IPS DF 6.9 (cell line): ENCODE measurements around the gene RAD51B.

ENCODE experiments used
- DNase-seq: peaks from one replicate; pipeline ENCODE4 v3.0.0-alpha.2; 2013; ENCODE audit warnings: low read depth, low spot score
- H3K27ac ChIP-seq: one replicate; pipeline ENCODE4 v1.5.1; 2013; ENCODE audit warnings: low read length, control low read depth
- H3K27me3 ChIP-seq: 2 replicates; pipeline ENCODE4 v1.6.1; 2013; ENCODE audit warnings: mild to moderate bottlenecking, low read length; ENCODE audit not compliant: control insufficient read depth, insufficient read depth
- H3K36me3 ChIP-seq: 2 replicates; pipeline ENCODE4 v1.6.1; 2013; ENCODE audit warnings: low read length; ENCODE audit not compliant: control insufficient read depth, insufficient read depth
- H3K4me1 ChIP-seq: 2 replicates; pipeline ENCODE4 v1.6.1; 2013; ENCODE audit warnings: low read length; ENCODE audit not compliant: control insufficient read depth, insufficient read depth
- H3K4me3 ChIP-seq: 2 replicates; pipeline ENCODE4 v1.5.1; 2013; ENCODE audit warnings: mild to moderate bottlenecking, low read length
- H3K9me3 ChIP-seq: 2 replicates; pipeline ENCODE4 v1.6.1; 2013; ENCODE audit warnings: low read length, inconsistent platforms; ENCODE audit not compliant: control insufficient read depth, insufficient read depth
- WGBS: extraction: QIAGEN DNeasy Blood & Tissue Kit; methylation state at CpG from one replicate; pipeline ENCODE4 v1.1.7; 2013; ENCODE audit warnings: mixed read lengths, missing lambda C conversion rate; ENCODE audit not compliant: insufficient read length, insufficient coverage; 5-methylcytosine and 5-hydroxymethylcytosine counted together

RAD51B gene

DNA sequence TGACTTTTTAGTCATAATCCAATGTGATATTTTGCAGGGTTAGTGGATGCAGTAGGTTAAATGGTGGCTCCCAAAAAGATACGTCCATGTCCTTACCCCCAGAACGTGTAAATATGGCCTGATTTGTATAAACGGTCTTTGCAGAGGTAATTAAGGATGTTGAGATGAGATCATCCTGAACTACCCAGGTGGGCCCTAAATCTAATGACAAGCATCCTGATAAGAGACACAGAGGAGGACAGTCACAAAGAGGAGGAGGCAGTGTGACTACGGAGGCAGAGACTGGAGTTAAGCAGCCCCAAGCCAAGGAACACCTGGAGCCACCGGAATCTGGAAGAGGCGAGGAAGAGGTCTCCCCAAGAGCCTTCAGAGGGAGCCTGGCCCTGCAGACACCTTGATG is 679.9 kb downstream of the RAD51B start:
- H3K27ac ChIP-seq: no peak overlapping the region
- no peak for DNase-seq
- H3K27me3 ChIP-seq: no peaks in the 10 kb centered on the region
- peaks cover 2% of the 10 kb centered on the region; the same call in 1 of the 2 replicates for H3K4me1 ChIP-seq
- H3K36me3 ChIP-seq: no peaks in the 10 kb centered on the region
- H3K9me3 ChIP-seq: no peaks in the 10 kb centered on the region
- H3K4me3 ChIP-seq: no peak overlapping the region
- WGBS: no CpG with 5 or more reads among the region's 6 CpGs

DNA sequence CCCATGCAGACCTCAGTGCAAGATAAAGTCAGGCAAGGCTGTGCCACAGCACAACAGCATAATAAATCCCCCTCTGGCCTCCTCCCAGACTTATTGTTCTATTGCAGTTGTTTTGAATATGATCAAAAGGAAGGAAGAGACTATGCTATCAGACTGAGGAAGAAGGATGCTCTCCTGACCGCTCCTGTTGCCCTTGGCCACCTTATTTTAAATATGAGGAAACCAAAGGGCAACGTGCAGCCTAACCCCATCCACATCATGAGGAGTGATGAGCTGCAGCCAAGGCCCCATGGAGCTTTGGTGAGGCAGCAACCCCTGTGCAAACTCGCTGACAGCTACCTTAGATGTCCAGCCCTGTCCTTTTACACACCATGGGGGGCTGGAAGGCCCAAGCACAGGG is 681.6 kb downstream of the RAD51B start:
- no peak for DNase-seq
- Histone ChIP-seq H3K4me3 (no peak overlapping the region), H3K36me3 (no peaks in the 10 kb centered on the region), H3K4me1 (peaks cover 3% of the 10 kb centered on the region), H3K27ac (no peak overlapping the region), H3K9me3 (no peaks in the 10 kb centered on the region), H3K27me3 (no peaks in the 10 kb centered on the region)
- no CpG with 5 or more reads among the region's 3 CpGs for WGBS

DNA sequence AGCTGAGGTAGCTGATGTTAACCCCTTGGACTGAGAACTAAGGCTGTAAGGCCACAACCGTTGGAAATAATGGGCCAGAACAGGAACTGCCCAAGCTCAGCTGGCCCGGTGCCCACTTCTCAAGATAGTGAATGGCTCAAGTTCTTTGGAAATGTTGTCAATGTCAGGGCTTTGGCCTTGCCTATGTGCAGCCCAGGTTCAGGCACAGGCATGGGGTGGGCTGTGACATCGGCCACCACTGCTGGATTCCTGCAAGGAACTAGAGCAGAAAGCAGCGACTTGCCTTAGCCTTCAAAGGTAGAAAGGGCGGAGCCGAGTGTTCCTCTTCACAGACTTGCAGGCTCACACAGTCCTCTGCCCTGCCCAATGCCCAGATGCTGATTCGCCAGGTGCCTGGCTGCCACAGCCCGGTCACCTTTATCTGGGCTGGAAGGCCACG is 682.1 kb downstream of the RAD51B start:
- no peak overlapping the region for H3K27ac ChIP-seq
- no peak overlapping the region for H3K4me3 ChIP-seq
- H3K36me3 ChIP-seq: no peaks in the 10 kb centered on the region
- DNase-seq: no peak
- peaks cover 4% of the 10 kb centered on the region for H3K4me1 ChIP-seq
- no peaks in the 10 kb centered on the region for H3K9me3 ChIP-seq
- no CpG with 5 or more reads among the region's 9 CpGs for WGBS
- H3K27me3 ChIP-seq: no peaks in the 10 kb centered on the region

DNA sequence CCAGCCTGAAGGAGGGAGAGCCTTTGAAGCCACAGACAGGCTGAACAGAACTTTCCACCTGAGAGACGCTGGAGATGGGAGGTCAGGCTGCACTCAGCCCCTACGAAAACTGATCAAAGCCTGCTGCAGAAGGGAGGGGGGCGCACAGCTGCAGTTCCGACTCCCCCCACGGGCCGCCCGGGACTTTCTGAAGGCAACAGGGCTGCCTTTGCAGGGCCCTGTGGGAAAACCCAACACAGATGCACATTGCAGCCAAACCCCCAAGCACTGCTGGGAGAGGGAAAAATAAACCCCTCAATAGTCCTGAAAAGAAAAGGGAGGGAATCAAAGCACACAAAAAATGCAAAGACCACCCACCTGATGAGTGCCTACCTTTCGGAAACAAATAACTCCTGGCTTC is 682.7 kb downstream of the RAD51B start:
- Histone ChIP-seq H3K36me3 (no peaks in the 10 kb centered on the region), H3K4me1 (peaks cover 4% of the 10 kb centered on the region), H3K27me3 (no peaks in the 10 kb centered on the region), H3K4me3 (no peak overlapping the region), H3K9me3 (no peaks in the 10 kb centered on the region), H3K27ac (no peak overlapping the region)
- DNase-seq: no peak
- no CpG with 5 or more reads among the region's 8 CpGs for WGBS

DNA sequence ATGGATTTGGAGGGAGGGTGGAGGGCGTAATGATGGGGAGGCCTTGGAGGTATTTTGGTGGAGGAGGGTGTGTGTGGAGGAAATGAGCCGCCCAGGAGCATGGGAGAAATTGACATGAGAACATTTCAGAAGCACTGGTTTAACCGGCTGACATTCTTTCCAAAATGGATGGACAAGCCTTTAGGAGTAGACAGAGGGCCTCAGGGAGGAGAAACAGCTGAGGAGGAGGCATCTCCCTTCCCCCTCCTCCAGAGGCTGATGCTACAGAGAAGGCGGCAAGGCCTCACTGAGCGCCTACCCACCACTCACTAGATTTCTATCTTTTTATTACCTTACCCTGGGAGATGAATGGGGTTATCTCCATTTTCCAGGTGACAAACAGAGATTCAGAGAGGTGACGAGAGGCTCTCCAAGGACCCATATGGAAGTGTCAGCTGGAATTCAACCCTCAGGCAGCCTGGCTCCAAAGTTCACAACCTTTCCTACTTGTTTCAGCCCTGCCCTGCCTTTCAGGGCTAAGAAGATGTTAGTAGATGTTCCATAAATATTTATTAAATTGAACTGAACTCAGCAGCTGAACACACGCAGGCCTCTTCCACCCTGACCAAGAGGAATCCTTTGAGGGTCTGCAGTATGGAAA is 683.7 kb downstream of the RAD51B start:
- Histone ChIP-seq H3K4me1 (peaks cover 4% of the 10 kb centered on the region), H3K36me3 (no peaks in the 10 kb centered on the region), H3K27me3 (no peaks in the 10 kb centered on the region), H3K4me3 (no peak overlapping the region), H3K9me3 (no peaks in the 10 kb centered on the region), H3K27ac (no peak overlapping the region)
- no CpG with 5 or more reads among the region's 7 CpGs for WGBS
- DNase-seq: no peak

DNA sequence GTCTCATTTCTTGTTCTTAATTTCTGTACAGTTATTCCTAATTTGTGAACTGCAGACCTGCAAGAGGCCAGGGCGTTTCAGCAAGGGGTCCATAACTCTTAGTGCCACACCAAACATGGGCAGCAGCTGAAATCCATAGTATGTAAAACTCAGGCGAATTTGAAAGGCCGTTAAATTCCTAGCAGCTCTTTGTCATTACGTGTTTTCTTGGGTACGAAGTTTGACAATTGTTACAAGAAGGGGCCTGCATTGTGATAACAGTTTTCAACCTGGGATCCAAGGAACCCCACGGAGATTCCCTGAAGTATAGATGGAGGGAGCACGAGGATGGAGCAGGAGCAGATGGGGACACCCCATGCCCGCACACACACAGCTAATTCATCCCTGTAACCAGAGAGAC is 685.3 kb downstream of the RAD51B start:
- Histone ChIP-seq H3K27ac (no peak overlapping the region), H3K36me3 (no peaks in the 10 kb centered on the region), H3K9me3 (no peaks in the 10 kb centered on the region), H3K4me1 (peaks cover 4% of the 10 kb centered on the region), H3K27me3 (no peaks in the 10 kb centered on the region), H3K4me3 (no peak overlapping the region)
- no peak for DNase-seq
- WGBS: no CpG with 5 or more reads among the region's 8 CpGs

DNA sequence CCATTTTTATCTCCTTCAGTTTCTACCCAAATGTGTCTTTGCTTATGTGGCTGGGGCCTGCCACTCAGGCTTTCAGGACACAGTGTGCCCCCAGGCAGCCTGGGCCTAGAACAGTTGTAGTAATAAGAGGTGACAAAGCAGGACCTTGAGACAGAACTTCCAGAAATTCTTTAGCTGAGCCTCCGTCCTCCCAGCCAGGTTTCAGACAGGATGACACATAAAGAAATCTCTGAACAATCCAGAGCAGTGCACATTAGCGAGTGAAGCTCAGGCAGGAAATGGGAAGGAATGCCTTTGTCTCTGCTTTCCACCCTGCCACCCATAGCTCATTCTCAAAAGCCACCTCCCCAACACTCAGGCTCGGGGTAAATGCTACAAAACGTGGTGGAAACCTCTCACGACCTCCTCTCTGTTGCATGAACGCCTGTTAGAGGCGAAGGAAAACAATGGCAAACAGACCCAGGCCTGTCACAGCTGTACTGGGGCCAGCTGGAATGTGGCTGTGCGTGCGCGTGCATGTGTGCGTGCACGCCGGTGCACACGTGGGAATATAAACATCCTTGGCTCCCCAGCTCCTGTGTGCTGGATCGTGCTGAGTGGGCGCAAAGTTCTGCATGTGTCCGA is 686.6 kb downstream of the RAD51B start:
- Histone ChIP-seq H3K4me1 (peaks cover 4% of the 10 kb centered on the region), H3K27ac (no peak overlapping the region)
- WGBS: no CpG with 5 or more reads among the region's 17 CpGs

DNA sequence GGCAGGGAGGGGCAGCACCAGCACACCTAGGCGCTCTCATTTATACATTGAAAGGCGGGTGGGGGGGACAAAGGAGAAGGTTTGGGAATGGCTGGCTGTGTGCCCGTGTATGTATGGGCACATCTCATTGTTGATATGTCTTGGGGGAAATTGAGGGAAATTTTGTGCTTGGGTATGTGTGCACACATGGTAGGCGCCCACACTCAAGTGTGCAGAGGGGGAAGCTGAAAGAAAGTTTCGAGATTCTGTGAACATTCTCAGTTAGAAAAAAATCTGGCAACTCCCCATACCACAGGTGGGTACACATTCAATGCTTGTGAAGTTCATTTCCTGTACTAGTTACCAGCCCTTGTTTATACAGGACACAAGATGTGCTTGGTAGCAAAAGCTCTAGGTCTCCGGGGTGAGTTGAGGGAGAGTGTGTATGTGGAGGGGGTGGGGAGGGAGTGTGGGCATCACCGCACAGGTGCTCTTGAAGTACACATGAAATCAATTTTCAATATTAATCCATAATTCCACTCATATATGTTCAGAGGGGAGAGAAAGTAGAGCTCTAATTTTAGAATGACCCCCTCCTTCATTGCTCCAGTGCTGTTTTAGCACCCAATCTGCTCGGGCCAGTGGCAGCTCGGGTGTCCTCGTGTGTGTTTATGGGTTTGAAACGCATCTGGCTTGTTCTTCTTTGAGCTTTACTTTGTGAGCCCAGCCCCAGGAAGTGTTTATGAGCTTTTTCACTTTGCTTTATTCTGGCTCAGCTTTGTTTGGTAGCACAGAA is 687.3 kb downstream of the RAD51B start:
- Histone ChIP-seq H3K27ac (no peak overlapping the region), H3K4me1 (peaks cover 4% of the 10 kb centered on the region), H3K27me3 (no peaks in the 10 kb centered on the region), H3K9me3 (no peaks in the 10 kb centered on the region), H3K36me3 (no peaks in the 10 kb centered on the region), H3K4me3 (no peak overlapping the region)
- DNase-seq: no peak
- no CpG with 5 or more reads among the region's 11 CpGs for WGBS

More for the DNA sequence above, 686.6 kb downstream of the RAD51B start:
- Histone ChIP-seq H3K27me3 (no peaks in the 10 kb centered on the region), H3K4me3 (no peak overlapping the region), H3K36me3 (no peaks in the 10 kb centered on the region), H3K9me3 (no peaks in the 10 kb centered on the region)
- DNase-seq: no peak

DNA sequence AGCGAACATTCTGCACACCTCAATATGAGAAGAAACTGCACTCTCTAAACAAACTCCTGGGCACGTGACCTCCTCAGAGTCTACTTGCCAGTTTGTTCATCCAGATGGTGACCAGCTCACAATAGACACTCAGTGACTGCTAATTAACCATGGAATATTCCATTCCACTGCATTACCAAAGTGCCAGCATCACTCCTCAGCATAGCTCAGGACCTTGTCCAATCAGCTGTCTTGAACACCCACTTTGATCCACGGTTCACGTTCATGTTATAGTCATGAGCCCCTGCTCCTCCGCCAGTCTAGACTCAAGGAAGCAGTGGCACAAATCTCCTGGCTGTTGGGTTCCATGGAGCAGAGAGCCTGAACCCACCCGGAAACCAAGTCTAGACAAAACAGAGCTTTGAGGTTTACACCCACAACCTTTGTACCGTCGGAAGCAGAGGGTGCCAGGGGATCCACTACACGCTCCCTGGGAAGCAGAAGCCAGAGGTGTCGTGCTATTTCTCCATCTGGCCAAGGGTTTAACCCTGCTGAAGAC is 688.0 kb downstream of the RAD51B start:
- DNase-seq: no peak
- no peak overlapping the region for H3K4me3 ChIP-seq
- no peaks in the 10 kb centered on the region for H3K36me3 ChIP-seq
- peaks cover 4% of the 10 kb centered on the region for H3K4me1 ChIP-seq
- no CpG with 5 or more reads among the region's 10 CpGs for WGBS
- H3K27ac ChIP-seq: no peak overlapping the region
- H3K27me3 ChIP-seq: no peaks in the 10 kb centered on the region
- H3K9me3 ChIP-seq: no peaks in the 10 kb centered on the region

DNA sequence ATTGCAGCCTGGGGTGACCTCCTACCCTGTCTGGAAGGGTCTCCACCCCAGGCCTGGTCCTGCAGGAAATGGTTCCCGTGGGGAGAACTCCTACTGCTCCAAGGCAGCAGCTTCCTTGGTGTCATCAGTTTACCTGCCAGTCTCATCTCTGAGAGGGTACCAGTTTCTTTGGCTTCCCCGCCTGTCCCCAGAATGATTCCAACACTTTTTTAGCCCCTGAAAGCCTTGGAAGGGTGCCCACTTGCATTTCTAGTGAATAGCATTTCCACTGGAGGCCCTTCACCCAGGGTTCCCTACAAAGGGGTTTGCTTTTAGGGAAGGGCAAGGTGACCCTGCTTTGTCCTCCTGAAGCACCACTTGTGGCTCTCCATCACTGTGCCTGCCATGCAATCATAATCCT is 689.0 kb downstream of the RAD51B start:
- DNase-seq: no peak
- Histone ChIP-seq H3K27ac (no peak overlapping the region), H3K36me3 (no peaks in the 10 kb centered on the region), H3K9me3 (no peaks in the 10 kb centered on the region), H3K4me1 (peaks cover 4% of the 10 kb centered on the region), H3K27me3 (no peaks in the 10 kb centered on the region), H3K4me3 (no peak overlapping the region)
- no CpG with 5 or more reads among the region's 2 CpGs for WGBS
